Central memory CD4-positive, alpha-beta T cell (primary cell): Measurements from ENCODE around the gene MYO1B.

Source experiments
- DNase-seq: peaks from one replicate; pipeline ENCODE4 v3.0.0; 2022

Gene MYO1B

DNA sequence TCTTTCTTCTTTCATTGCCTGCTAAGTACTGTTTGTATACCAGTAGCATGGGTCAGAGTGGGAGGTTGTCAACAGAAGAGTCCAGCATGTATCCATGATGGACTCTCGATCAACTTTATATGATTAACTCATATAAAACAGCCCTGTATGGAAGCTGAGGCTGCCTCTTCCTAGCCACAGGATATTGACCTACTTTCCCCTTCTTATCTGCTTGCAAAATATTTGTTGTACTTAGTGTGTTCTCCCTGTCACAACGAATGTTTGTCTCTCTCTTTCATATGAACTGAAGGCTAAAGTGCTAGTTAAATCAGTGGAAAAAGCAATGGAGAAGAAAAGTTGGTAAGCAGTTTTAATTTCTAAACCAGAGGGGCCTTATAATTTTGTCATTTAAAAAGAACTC lies 17.8 kb downstream of the MYO1B start:
- no peak for DNase-seq

DNA sequence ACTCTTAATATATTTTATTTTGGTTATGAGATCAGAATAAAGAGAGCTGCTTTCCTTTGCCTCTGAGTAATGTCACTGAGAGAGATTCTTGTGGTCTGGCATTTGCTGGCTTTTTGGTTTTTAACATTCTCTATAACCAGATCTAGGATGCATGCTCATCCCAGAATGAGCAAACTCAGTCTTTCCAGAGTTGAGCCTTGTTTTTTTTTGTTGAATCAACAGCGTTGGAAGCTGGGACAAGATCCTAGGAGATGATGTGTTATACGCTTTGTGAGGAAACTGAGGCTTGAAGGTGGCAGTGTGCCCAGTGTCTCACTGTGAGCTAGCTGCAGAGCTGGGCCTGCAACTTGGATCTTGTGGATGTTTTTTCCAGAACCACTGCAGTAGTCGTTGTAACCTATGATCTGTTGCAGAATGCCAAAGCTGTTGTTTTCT lies 19.5 kb downstream of the MYO1B start:
- no peak for DNase-seq

DNA sequence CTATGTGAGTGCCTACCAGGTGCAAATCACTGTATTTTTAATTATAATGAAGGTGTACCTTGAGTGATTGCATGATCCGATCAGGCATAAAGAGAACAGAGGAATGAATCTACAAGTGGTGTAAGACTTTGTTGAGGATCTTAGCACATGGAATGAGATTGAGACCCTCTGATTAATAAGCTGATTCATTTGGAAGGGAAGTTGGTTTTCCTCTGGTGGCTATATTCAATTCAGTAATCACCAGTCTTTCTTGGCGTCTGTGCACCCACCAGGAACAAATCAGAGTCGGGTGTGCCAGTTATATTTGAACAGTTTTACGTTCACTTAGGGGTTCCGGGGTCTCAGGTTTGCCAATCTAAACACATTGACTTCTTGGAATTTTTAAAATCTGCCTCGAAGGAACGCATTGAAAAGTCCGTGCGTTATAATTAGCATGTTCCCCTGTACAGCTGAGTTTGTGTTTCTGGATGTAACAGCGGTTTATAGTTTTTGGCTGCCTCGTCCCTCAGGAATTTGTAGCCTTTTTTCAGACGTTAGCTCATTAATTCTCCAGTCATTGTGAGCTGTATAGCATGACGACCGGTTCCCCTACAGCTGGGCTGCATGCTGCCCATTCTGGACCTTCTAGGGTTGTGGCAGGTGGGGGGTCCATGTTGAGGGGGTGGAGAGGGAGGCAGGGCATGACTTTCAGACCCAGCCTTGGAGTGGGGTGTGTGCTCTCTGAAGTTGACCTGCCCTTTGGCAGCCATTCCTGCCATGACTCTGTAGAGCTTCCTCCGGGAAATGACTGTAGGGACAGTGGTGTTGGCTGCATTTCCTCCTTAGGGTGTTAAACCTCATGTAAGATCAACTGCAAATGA lies 20.3 kb downstream of the MYO1B start:
- DNase-seq, result no peak

DNA sequence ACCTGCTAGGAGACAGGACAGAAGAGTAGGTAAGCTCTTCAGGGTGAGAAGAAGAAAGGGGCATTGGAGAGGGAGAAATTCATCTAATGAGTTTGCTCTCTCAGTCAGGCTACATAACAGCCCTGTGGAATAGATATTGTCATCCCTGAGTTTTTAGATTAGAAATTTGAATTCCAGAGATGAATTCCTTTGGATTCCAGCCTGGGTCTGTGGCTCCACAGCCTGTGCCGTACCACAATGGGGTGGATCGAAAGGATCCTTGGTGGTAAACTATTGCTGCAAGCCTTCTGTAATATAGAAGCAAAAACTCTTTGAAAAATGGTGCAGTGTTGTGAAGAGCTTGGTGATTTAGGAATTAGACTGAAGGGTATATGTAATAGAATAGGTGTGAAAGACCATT lies 21.0 kb downstream of the MYO1B start:
- no peak for DNase-seq

DNA sequence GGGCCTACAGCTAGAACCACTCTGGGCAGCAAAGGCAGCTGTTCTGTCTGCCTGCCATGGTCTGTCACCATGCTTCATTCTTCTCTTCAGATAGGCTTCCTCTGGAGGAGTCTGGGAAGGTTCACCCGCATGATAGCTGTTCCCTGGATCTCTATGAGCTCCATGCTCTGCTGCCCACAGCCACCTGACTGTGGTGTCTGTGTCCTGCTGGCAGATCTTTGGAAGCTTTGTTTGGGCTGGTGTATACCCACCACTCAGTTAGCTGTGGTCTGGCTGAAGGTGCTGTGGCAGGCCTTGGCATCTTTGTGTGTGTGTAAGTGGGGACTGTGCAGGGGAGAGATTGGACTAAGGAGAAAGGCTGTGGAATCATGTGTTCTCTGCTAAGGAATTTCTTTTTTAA lies 23.4 kb downstream of the MYO1B start:
- DNase-seq, result no peak

DNA sequence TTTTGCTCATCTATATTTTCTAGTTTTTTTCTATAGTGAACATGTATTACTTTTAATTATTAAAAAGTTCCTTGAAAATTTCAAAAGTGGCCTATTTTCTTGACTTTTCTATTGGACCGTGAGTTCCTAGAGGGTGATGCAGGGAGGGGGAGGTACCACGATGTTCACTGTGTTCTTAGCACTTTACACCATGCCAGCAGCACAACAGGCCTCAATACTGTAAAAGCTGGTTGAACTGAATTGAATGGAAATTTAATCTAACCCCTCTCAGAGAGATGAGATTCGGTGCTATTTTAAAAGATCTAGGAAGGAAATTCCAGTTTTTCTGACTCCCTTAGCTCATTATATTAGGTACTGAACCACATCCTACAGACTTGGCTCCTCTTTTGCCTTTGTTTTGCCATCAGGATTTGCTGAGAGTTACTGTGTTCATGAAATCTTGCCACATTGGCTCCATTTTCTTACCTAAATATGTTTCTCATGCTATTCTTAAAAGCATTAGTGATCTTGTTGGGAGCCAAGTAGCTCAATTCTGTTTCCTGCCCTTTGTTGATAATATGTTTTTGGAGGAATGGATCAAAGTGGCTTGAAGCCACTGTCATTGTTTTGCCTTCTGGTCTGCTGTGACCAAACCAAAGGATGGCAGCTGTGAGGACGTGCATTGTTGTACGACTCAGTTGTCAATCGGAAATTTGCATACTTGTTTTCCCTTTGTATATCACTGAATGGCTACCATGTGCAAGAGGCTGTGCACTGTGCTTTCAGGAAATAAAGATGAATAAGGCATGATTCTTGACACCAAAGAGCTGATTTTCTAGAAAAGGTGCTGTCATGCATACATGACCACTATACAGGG lies 25.3 kb downstream of the MYO1B start:
- DNase-seq, result no peak

DNA sequence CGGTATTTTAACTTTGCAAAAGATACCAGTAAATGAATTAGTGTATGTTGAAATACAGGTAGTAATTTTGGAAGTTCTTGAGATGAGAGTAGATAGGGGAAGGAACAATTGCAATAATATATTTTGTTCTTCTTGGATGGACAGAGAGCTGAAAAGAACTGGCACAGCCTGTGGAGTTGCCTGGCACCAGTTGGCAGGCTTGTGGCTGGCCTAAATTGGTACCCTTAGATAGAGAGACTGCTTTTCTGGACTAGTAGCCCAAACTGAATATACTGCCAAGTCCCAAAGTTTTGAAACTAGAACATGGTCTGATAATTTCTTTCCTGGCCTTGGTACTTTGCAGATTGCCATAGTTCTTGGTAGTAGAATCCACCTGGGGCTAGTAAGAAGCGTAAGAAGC lies 26.9 kb downstream of the MYO1B start:
- DNase-seq, result no peak

DNA sequence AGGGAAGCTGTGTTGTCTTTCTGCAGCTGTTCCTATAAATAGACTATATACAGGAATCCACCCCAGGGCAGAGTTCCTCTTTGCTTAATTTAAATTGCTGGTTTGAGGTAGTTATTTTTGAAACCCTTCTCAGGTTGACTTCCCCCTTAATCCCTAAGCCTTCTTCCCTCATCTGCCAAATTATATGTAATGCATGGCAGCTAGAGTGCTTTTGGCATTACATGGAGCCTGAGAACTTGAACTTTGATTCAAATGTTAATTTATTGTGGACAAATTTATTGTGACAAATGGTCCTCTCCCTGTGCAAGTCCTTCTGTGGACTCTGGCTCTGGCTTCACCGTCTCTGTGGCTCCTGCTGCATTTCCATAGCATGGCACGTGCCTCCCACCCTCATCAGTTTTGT lies 29.2 kb downstream of the MYO1B start:
- no peak for DNase-seq

DNA sequence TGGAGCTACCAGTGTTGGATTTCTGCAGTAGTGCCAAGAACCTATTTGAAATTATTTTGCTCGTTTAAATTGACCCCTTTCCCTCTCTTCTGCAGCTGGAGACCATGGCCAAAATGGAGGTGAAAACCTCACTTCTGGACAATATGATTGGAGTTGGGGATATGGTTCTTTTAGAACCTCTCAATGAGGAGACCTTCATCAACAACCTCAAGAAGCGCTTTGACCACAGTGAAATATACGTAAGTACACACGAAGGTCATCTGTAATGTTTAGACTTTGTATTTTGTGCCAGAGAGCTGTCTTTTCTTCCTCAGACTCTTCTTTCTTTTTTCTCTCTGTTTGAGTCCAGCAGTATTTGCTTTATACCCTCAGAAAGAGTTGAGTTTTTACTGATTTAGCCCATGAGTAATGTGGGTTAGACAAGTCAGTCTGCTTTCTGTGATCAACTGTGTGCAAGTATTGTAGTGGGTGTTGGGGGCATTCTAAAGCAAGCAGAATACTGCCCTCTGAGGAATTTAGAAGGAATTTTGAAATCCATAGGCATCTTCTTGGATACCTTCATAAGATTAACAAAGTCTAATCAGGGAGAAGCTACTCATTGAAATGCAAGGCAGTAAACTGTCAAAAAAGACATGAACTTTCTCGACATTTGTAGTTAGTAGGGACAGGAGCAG lies 31.7 kb downstream of the MYO1B start:
- DNase-seq, result no peak

DNA sequence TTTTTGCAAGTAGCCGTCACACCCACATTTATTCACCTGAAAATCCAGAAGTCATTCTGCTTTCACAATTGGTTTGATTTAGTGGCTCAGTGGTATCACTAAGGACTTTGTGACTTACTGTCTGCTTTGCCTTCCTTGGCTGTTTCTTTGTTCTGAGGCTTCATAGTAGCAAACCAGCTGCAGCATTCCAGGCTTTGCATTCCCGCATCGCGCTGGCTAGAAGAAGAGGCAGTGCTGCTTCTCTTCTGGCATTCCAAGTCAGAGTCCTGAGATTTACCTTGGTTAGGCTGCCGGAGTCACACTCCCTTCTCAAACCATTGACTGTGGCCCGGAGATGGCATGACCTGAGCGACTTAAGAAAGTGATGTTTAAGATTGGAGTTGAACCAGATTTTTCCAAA lies 35.1 kb downstream of the MYO1B start:
- DNase-seq, result no peak

DNA sequence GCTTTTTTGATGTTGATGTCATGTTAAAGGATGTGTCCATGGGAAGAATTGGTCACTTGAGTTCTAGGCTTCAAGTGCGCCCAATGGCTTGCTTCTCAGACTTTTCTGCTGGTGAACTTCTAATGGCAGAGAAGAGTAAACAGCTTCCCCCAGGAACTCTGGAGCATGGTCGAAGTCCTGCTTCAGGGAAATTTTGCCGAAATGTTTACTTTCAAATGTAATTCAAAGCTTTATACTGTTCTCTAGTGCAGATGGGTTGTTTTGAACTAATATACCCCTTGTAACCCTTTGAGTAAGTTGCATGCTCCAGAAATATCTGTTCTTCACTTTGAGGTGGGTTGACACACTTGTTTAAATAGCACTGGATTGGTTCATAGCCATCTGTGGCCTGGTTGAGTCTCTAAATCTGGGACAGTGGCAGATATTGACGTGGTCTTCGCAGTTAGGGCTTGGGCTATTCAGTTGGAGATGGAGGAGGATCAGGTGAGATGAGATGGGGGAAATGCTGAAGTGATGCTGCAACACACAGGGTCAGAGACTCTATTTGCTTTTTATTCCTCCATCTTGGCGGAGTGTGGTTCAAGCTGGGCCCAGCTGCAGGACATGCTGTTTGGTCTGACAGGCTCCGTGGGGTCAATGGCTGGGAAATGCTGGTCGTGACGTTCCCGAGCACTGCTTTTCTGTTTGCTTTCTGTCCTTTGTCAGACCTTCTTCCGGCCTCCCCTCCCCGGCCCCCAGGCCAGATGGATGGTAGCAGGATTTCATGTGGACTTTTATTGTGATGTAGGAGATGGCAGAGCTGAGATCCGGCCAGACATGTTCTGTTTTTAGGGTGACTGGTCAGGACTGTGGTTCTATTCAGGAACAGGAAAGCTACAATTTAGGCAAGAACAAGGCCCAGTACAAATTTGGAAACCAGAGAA lies 35.9 kb downstream of the MYO1B start:
- DNase-seq, result no peak

DNA sequence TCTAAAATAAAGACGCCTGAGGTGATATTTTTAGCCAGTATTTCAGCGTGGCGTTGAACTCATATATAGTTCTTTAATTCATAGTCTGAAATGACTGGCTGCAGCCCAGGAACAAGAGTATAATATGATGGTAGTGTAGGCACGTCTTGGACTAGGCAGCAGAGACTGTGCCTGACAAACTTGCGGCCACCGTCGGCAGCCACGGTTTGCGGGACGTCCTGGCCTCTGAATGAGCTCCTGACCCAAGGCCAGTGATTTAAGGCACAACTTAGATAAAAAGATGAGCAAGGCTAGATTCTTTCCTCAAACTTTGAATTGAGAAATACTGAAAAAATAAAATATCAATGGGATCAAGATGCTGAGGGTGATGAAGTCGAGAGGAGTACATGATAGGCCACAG lies 40.0 kb downstream of the MYO1B start:
- no peak for DNase-seq

DNA sequence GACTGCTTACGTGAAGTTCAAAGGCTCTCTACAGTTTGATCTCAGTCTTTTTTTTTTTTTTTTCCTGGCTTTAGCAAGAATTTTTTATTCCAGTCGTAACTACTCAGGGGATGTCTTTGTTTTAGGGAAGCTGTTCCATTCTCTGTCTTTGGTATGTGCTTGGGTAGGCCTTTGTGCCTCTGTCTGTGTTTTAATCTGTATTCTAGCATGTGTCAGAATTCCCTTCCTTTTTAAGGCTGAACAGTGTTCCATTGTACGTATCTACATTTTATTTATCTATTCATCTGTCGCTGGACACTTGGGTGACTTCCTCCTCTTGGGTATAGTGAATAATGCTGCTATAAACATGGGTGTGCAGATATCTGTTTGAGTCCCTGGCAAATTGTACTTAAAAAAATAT lies 42.6 kb downstream of the MYO1B start:
- DNase-seq, result no peak

DNA sequence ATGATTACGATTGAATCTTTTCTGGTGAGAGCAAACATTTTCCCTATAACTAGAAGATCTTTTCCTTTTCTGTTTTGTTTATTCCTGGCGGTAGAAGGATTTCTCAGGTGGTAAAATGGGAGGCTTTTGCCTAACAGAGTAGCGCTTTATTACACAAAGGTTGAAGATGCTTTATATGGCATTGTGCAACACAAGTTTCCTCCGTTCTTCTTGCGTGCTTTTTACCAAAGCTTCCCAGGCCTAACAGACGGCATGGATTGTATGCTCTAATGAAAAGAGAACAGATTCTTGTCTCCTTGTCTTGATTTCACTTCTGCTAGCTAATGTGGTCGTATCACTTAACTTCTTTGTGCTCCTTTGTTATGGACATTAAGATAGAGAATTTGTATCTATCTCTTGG lies 43.8 kb downstream of the MYO1B start:
- DNase-seq, result no peak

DNA sequence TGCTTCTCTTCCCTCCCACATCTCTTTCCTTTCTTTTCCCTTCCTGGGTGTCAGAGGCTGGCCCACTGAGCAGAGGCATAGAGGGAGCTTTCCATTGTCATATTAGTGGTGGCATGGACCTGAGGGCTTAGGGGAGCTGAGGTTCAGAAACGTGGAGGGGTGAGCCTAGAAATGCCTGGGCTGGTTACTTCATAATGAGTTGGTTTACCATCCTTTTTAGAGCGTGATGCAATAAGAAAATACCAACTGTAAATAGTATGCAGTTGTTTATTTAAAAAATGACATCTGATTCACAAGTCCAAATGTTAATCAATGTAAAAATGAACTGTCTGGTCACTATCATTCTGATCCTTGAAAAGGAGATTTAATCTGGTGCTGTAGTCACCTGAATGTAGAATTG lies 46.3 kb downstream of the MYO1B start:
- no peak for DNase-seq

DNA sequence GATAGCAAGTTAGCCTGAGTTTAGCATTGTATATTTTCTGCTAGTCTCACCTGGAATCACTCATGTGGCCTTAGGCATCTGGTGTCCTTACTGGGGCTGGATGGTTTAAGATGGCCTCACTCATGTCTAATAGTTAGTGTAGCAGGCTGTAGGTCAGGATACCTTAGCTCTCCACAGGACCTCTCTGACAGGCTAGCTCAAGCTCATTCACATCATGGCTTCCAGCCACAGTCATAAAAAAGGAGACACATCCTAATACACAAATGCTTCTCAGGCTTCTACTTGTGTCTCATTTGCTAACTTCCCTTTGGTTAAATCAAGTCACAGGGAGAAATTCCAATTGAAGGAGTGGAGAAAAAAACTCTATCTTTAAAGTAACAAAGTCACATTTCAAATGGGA lies 47.7 kb downstream of the MYO1B start:
- DNase-seq, result no peak

DNA sequence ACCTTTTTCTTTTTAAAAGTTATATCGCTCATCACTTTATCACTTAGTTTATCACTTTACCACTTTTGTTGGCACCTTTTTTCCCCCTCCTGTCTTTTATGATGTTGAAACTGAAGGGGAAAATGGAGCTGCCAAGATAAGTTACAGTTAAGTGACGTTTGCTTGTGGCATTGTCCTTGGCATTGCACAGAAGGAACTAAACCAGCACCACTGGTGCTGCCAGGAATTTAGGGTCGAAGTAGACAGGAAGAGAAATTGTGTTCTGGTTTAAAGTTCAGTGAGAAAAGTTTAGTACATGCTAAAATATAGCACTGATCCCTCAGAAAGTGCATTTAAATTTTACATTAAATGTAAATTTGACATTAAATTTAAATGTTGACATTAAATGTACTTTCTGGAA lies 49.9 kb downstream of the MYO1B start:
- DNase-seq, result no peak

DNA sequence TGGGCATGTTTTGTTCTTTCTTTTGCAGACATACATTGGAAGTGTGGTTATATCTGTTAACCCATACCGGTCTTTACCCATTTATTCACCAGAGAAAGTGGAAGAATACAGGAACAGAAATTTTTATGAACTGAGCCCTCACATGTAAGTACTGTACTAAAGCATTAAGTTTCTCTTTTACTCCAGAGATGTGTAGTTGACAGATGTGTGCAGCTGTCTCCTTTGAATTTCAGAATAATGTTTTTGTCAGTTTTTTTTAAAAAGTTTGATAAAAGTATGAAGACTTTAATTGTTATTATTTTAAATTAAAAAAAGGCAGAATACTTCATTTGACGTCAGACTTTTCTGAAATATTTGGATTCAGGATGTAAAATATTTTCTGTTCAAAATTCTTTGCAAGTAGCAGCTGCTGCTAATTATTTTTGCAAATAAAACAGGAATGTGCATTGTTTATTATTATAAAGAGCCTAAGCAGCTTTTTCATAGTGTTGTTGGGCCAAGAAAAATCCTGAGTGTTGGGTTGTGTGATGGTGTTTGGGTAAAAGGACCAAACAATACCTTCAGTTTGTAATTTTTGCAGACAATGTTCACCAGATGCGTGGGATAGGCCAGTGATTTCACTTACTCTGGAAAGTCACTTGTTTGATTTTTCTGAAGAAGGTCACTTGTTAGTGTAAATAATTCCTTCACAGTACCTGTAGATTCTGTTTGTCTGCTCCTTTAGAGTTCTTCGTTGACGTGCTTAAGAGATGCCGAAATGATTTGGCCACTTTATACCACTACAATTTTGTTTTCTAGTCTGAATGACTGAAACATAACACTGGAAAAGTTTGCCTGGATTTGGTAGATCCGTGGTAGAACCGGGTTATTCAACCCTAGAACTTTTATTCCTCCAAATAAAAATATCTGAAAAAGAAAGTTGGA lies 51.1 kb downstream of the MYO1B start:
- no peak for DNase-seq

DNA sequence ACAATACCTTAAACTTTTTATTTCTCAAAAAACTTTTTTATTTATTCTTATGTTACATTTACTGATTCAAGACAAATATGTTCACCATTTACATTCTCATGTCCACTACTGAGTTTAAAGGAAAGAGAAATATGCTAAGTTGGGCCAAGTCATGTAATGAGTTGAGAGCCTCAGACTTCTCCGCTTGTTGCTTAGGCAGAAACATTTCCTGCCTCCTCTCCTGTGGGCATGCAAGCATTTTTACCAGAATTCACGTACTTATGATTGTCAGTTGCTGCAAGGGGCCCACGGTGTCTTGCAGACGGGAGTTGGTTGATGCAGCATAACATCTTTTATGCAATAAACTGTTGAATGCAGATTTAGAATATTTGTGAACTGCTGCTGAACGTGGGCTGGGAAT lies 51.8 kb downstream of the MYO1B start:
- no peak for DNase-seq

DNA sequence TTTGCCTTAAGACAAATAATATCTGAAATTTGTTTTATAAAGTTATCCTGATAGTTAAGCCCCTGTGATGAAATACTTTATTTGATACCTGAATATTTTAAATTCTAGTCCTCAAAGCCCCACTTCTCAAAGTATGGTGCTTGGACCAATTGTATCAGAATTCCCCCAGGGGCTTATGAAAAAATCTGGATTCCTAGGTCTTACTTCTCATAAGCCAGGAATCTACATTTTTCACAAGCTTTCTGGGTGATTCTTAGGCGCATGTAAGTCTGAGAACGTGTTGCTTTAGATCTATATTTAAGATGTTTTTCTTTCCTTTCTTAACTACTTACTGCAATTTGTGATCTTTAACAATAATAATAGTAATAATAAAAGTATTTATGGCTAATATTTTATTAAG lies 53.1 kb downstream of the MYO1B start:
- DNase-seq, result no peak

DNA sequence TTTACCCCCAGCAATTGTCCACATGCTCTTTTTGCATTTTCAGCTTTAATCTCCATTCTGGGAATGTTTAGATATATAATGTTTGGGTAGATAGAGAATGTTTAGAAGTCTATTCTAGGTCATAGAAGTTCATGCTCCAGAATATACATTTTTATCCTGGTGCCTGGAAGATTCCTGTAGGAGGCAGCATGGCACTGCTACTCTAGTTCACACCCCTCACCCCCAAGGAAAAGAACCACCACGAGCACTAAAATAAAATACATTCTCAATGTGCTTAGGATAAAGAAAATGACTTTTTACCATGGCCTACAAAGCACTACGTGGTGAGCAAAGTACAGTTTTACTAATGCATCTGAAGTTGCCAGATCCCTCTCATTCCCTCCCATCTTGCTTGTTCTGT lies 53.8 kb downstream of the MYO1B start:
- no peak for DNase-seq
